Measurements from ENCODE around the gene SMIM43.
"Not testable (repeated sequence)": the region's sequence is repeated elsewhere in the genome, so short reads cannot be mapped to it uniquely, and the experiment has no call there.

Gene SMIM43

GRCh38 chr4:121778991-121779628 lies 14.1 kb upstream of the SMIM43 start:
- DNase-seq (ENCODE audit: low spot score) = no peak

GRCh38 chr4:121777625-121778024 lies 12.7 kb upstream of the SMIM43 start:
- no peak for DNase-seq (ENCODE audit: low spot score)

- DNase-seq (ENCODE audit: low spot score) = no peak
These were observed 11.8 kb upstream of the SMIM43 start for GRCh38 chr4:121776610-121777401.

- DNase-seq (ENCODE audit: low spot score) = no peak
These were observed 8.9 kb upstream of the SMIM43 start for GRCh38 chr4:121773883-121774282.

GRCh38 chr4:121771869-121772268 lies 6.9 kb upstream of the SMIM43 start:
- no peak for DNase-seq (ENCODE audit: low spot score)

GRCh38 chr4:121769341-121769740 lies 4.4 kb upstream of the SMIM43 start:
- DNase-seq (ENCODE audit: low spot score) = no peak

GRCh38 chr4:121767166-121767565 lies 2.2 kb upstream of the SMIM43 start:
- no peak for DNase-seq (ENCODE audit: low spot score)

- no peak for DNase-seq (ENCODE audit: low spot score)
These were observed 1.1 kb upstream of the SMIM43 start for GRCh38 chr4:121765971-121766538.

- DNase-seq (ENCODE audit: low spot score) = no peak
These were observed 373 bp upstream of the SMIM43 start for GRCh38 chr4:121765368-121765705.

- DNase-seq (ENCODE audit: low spot score) = no peak
These were observed 662 bp downstream of the SMIM43 start for GRCh38 chr4:121764303-121764701.

- DNase-seq (ENCODE audit: low spot score) = no peak
These were observed 4.8 kb downstream of the SMIM43 start for GRCh38 chr4:121760205-121760604.

GRCh38 chr4:121758925-121759568 lies 5.9 kb downstream of the SMIM43 start:
- no peak for DNase-seq (ENCODE audit: low spot score)

- not testable (repeated sequence) for DNase-seq (ENCODE audit: low spot score)
These were observed 12.8 kb downstream of the SMIM43 start for GRCh38 chr4:121752142-121752541.

- DNase-seq (ENCODE audit: low spot score) = no peak
These were observed 15.7 kb downstream of the SMIM43 start for GRCh38 chr4:121749225-121749624.

- no peak for DNase-seq (ENCODE audit: low spot score)
These were observed 22.2 kb downstream of the SMIM43 start for GRCh38 chr4:121742794-121743193.

GRCh38 chr4:121741751-121742150 lies 23.2 kb downstream of the SMIM43 start:
- no peak for DNase-seq (ENCODE audit: low spot score)

- no peak for DNase-seq (ENCODE audit: low spot score)
These were observed 24.1 kb downstream of the SMIM43 start for GRCh38 chr4:121740796-121741409.

GRCh38 chr4:121739575-121739974 lies 25.4 kb downstream of the SMIM43 start:
- DNase-seq (ENCODE audit: low spot score) = no peak

GRCh38 chr4:121738780-121739535 lies 26.0 kb downstream of the SMIM43 start:
- no peak for DNase-seq (ENCODE audit: low spot score)

GRCh38 chr4:121737846-121738554 lies 27.0 kb downstream of the SMIM43 start:
- no peak for DNase-seq (ENCODE audit: low spot score)

GRCh38 chr4:121736735-121737351 lies 28.1 kb downstream of the SMIM43 start:
- DNase-seq (ENCODE audit: low spot score) = peak; percentile 11

Data from HuH-7 (cell line).